Tibial nerve (tissue), 4 donors: ENCODE results near the gene LRRC8E.

ENCODE experiments used
- CTCF ChIP-seq, 5 experiments: fragments of 200-600 bp in 3 of 5; fragments of 450-650 bp in 2 of 5; sonication (generic) in 3 of 5; IDR thresholded peaks; one replicate each; pipeline ENCODE4 v1.5.1; 2016 to 2019; ENCODE audit warnings: antibody characterized with exemption in 5 of 5, mild to moderate bottlenecking in 3 of 5, moderate library complexity in 2 of 5
- EP300 ChIP-seq, 2 donors: sonication (generic); formaldehyde crosslinking; IDR thresholded peaks; one replicate each; pipeline ENCODE4 v1.6.1; 2017; ENCODE audit warnings: antibody characterized with exemption in 2 of 2, mild to moderate bottlenecking in 1 of 2
- POLR2A ChIP-seq, 2 donors: fragments of 450-650 bp; IDR thresholded peaks; one replicate each; pipeline ENCODE4 v1.6.1; 2017; ENCODE audit warnings: antibody characterized with exemption in 2 of 2, mild to moderate bottlenecking in 2 of 2, moderate library complexity in 2 of 2

- no peak for TF ChIP-seq CTCF (IDR thresholded peaks at IDR 0.05)
- no peak for TF ChIP-seq POLR2A (IDR thresholded peaks at IDR 0.05)
- TF ChIP-seq EP300 (IDR thresholded peaks at IDR 0.05), result no peak
These were observed 28.2 kb upstream of the LRRC8E start for GRCh38 chr19:7859831-7860713.
